Mucosa of descending colon (tissue), 3 donors: ENCODE results near the gene HNRNPA1. TPM values are rescaled to one million over a fixed set of nuclear protein-coding genes. Genes with fewer than 3 reads are reported as not detected.

Source experiments
- ATAC-seq: fragments of 200-7000 bp; cut with Tn5 transposase; one replicate; pipeline ENCODE4 v1.9.1; 2020; ENCODE audit warnings: mild to moderate bottlenecking, moderate library complexity
- DNase-seq, 3 donors: peaks; one replicate each; pipeline ENCODE4 v3.0.0-alpha.2; 2020
- H3K36me3 ChIP-seq: fragments of 200-600 bp; one replicate; pipeline ENCODE4 v1.8.0; 2021; ENCODE audit warnings: low read depth, mild to moderate bottlenecking
- H3K4me1 ChIP-seq: fragments of 200-600 bp; one replicate; pipeline ENCODE4 v1.8.0; 2021; ENCODE audit warnings: low read depth, mild to moderate bottlenecking
- H3K4me3 ChIP-seq: fragments of 200-600 bp; one replicate; pipeline ENCODE4 v1.8.0; 2021; ENCODE audit warnings: mild to moderate bottlenecking
- H3K9me3 ChIP-seq: fragments of 200-600 bp; one replicate; pipeline ENCODE4 v1.8.0; 2021; ENCODE audit warnings: mild to moderate bottlenecking
- intact Hi-C, 2 donors: fragments of 100-400 bp; cut with DNase I in 1 of 2; cut with micrococcal nuclease in 1 of 2; formaldehyde crosslinking; loops; one replicate each; pipeline versions ENCODE4 v1.11.0 to v1.11.1; 2022; cut with DNase I, micrococcal nuclease
- total RNA-seq, 3 donors: library from RNA; stranded (reverse); fragmentation: NEBNext Ultra II Directional in 2 of 3; extraction: Animal tissue kit (Norgen Biotek cat#: 25700) in 2 of 3; gene quantifications; one replicate each; pipeline versions ENCODE4 v1.2.1 to v1.2.4, GENCODE V29; 2021 to 2023
- TF ChIP-seq, protein P1 (sequence below): fragments of 200-600 bp; IDR thresholded peaks from one replicate; pipeline ENCODE4 v1.8.0; 2022; ENCODE audit warnings: antibody characterized with exemption, mild to moderate bottlenecking
- donor health status: DM: no; HTN: no; CAD: no; lungs with moderate emphysema.
- donor health status: DM: no; HTN: no; CAD: no.
- donor health status: DM: no; HTN: yes; CAD: no.

The HNRNPA1 gene
- total RNA-seq, 3 donors from 2014 or later, result 580 to 894 (median 610) TPM

DNA sequence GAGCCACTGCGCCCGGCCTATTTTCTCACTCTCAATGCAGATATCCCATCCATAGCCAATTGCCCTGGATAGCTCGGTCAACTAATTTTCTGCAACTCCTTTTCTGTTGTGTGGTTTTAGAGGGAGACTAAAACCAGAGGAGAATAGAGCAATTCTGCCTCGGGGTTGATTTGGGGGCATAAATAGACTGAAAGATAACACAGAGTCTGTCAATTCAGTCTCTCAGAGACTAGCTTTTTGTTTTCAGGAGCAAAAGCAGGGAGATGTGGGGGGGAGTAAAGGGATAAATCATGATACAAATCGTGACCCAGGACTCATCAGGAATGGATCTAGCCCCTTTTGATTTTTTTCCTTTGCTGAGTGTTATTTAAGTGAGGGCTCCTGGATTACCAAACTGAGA is 50.9 kb downstream of the HNRNPA1 start:
- peaks cover 25% of the 10 kb centered on the region for H3K4me1 ChIP-seq
- no peak for ATAC-seq
- H3K36me3 ChIP-seq, result no peaks in the 10 kb centered on the region
- TF ChIP-seq, protein P1, sequence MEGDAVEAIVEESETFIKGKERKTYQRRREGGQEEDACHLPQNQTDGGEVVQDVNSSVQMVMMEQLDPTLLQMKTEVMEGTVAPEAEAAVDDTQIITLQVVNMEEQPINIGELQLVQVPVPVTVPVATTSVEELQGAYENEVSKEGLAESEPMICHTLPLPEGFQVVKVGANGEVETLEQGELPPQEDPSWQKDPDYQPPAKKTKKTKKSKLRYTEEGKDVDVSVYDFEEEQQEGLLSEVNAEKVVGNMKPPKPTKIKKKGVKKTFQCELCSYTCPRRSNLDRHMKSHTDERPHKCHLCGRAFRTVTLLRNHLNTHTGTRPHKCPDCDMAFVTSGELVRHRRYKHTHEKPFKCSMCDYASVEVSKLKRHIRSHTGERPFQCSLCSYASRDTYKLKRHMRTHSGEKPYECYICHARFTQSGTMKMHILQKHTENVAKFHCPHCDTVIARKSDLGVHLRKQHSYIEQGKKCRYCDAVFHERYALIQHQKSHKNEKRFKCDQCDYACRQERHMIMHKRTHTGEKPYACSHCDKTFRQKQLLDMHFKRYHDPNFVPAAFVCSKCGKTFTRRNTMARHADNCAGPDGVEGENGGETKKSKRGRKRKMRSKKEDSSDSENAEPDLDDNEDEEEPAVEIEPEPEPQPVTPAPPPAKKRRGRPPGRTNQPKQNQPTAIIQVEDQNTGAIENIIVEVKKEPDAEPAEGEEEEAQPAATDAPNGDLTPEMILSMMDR, result no peak
- no peaks in the 10 kb centered on the region for H3K9me3 ChIP-seq
- DNase-seq, result no peak
- no peak overlapping the region for H3K4me3 ChIP-seq
- intact Hi-C loops, result no loop called here

DNA sequence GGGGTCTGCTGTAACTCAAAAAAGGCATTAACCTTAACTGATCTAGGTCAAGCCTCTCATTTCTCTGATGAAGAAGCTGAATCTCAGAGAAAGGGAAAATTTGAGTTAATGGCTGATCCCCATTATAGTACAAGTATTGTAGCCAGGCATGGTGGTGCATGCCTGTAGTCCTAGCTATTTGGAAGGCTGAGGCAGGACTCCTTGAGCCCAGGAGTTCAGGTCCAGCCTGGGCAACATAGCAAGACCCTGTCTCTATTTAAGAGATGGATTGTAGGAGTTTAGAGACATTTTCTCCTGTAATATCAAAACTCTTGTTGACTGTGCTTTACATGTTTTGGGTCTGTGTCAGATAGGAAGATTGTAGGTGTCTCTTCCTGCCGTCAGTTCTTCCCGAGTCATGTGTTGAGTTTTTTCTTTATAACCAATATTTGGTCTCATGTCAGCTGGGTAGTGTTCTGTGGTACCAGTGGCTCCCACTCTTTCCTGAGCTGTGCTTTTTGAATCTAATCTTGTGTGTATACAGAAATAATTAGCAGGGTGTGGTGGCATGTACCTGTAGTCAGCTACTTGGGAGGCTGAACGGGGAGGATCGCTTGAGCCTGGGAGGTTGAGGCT is 53.0 kb downstream of the HNRNPA1 start:
- Histone ChIP-seq H3K4me1 (peaks cover 22% of the 10 kb centered on the region), H3K9me3 (no peaks in the 10 kb centered on the region), H3K4me3 (no peak overlapping the region), H3K36me3 (no peaks in the 10 kb centered on the region)
- no peak for ATAC-seq
- TF ChIP-seq, protein P1, result no peak
- intact Hi-C loops, result no loop called here
- no peak for DNase-seq

Other genes starting within 250 kb of the HNRNPA1 start
- not detected for gene HOXC5, start 247.7 kb upstream of the HNRNPA1 start, total RNA-seq
- 1 to 10 TPM in 1 of 3 donors, not detected in 2; 2.3 TPM for gene HOXC4, start 226.9 kb upstream of the HNRNPA1 start, total RNA-seq
- 10 to 100 TPM; 26.2 to 39.4 (median 28.9) TPM for gene SMUG1, start 91.7 kb upstream of the HNRNPA1 start, total RNA-seq
- gene CBX5, start 604 bp upstream of the HNRNPA1 start, total RNA-seq, result 10 to 100 TPM; 37.1 to 56.9 (median 50.5) TPM
- under 1 TPM in 2 of 3 donors, not detected in 1; 0.25 to 0.31 TPM for gene NFE2, start 20.3 kb downstream of the HNRNPA1 start, total RNA-seq
- 100 to 1,000 TPM in 2 of 3 donors, 10 to 100 TPM in 1; 84.0 to 115 (median 104) TPM for gene COPZ1, start 44.4 kb downstream of the HNRNPA1 start, total RNA-seq
- gene GPR84, start 83.8 kb downstream of the HNRNPA1 start, total RNA-seq, result 1 to 10 TPM in 1 of 3 donors, under 1 TPM in 1, not detected in 1; 0.60 to 1.7 TPM
- gene ZNF385A, start 104.0 kb downstream of the HNRNPA1 start, total RNA-seq, result 10 to 100 TPM in 2 of 3 donors, 1 to 10 TPM in 1; 3.5 to 15.0 (median 10.4) TPM
- gene ITGA5, start 138.5 kb downstream of the HNRNPA1 start, total RNA-seq, result 100 to 1,000 TPM in 1 of 3 donors, 10 to 100 TPM in 1, 1 to 10 TPM in 1; 8.0 to 201 (median 61.8) TPM
- not detected for gene GTSF1, start 192.9 kb downstream of the HNRNPA1 start, total RNA-seq
- 10 to 100 TPM in 2 of 3 donors, 1 to 10 TPM in 1; 7.1 to 21.2 (median 20.1) TPM for gene NCKAP1L, start 217.0 kb downstream of the HNRNPA1 start, total RNA-seq